ENCODE measurements around the gene WSCD2. TPM values are rescaled to one million over a fixed set of nuclear protein-coding genes. Genes with fewer than 3 reads are reported as not detected.

The WSCD2 gene
- total RNA-seq, 1 experiment from 2014 or later: not detected

DNA sequence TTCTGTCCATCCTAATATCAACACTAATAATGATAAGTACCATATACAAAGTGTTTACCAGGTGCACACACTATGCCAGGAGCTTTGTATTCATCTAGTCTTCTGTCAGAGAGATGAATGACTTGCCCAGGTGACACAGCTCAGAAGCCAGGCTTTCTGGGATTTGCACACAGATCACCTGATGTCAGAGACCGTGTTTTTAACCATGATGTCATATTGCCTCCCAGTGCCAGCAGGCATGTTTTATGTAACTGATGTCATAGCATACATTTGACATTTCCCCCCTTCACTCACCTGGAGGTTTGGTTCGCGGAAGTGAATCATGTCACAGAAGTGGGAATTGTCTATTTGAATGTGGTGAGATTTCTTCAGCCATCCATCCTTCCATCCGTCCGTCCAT, 5.7 kb downstream of the WSCD2 start:
- DNase-seq: no peak
- no peak overlapping the region for H3K4me3 Mint-ChIP-seq (ENCODE audit: unreplicated experiment)
- POLR2A ChIA-PET: no interaction called here
- no peaks in the 10 kb centered on the region for H3K9me3 Mint-ChIP-seq (ENCODE audit: unreplicated experiment)
- intact Hi-C loops (cut with micrococcal nuclease; ENCODE audit: unreplicated experiment): no loop called here
- CTCF ChIA-PET: no interaction called here
- TF ChIP-seq, protein P1, sequence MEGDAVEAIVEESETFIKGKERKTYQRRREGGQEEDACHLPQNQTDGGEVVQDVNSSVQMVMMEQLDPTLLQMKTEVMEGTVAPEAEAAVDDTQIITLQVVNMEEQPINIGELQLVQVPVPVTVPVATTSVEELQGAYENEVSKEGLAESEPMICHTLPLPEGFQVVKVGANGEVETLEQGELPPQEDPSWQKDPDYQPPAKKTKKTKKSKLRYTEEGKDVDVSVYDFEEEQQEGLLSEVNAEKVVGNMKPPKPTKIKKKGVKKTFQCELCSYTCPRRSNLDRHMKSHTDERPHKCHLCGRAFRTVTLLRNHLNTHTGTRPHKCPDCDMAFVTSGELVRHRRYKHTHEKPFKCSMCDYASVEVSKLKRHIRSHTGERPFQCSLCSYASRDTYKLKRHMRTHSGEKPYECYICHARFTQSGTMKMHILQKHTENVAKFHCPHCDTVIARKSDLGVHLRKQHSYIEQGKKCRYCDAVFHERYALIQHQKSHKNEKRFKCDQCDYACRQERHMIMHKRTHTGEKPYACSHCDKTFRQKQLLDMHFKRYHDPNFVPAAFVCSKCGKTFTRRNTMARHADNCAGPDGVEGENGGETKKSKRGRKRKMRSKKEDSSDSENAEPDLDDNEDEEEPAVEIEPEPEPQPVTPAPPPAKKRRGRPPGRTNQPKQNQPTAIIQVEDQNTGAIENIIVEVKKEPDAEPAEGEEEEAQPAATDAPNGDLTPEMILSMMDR (IDR thresholded peaks at IDR 0.05; ENCODE audit: insufficient read depth in 1 of 2, low read depth in 1 of 2, low read length in 1 of 2, severe bottlenecking in 1 of 2, unreplicated experiment in 1 of 2): no peak
- no peaks in the 10 kb centered on the region for H3K36me3 Mint-ChIP-seq (ENCODE audit: insufficient read depth, unreplicated experiment)
- H3K27me3 ChIP-seq (replicated peaks; ENCODE audit: control insufficient read depth, insufficient read depth, low read length): no peaks in the 10 kb centered on the region; the same call in 1 of the 2 replicates
- no peak overlapping the region for H3K27ac Mint-ChIP-seq (ENCODE audit: unreplicated experiment)
- no peaks in the 10 kb centered on the region for H3K36me3 ChIP-seq (ENCODE audit: control insufficient read depth, insufficient read depth, low read length)
- no peaks in the 10 kb centered on the region for H3K4me1 Mint-ChIP-seq (ENCODE audit: low read depth, unreplicated experiment)
- BruUV-seq (replicated peaks): no TSS peak
- no peaks in the 10 kb centered on the region for H3K9me3 ChIP-seq
- peaks cover 15% of the 10 kb centered on the region for H3K27me3 Mint-ChIP-seq (ENCODE audit: insufficient read depth, unreplicated experiment)
- H3K4me3 ChIP-seq (ENCODE audit: low read depth, low read length): no peak overlapping the region
- no peaks in the 10 kb centered on the region for H3K4me1 ChIP-seq

DNA sequence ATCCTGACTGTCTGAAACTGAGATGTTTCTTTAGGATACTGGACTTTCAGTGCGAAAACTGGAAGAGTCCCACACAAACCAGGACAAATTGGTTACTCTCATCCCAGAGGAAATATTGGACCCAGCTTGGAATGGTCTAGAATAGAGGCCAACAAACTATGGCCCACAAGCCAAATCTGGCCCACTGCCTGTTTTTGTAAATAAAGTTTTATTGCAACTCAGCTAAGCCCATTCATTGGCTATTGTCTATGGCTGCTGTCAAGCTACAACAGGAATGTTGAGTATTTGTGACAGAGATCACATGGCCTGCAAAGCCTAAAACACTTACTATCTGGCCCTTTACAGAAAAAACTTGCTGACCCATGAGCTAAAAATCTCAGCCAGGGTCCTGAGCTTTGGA, 6.5 kb downstream of the WSCD2 start:
- no peaks in the 10 kb centered on the region for H3K36me3 ChIP-seq (ENCODE audit: control insufficient read depth, insufficient read depth, low read length)
- ChIA-PET CTCF (no interaction called here), POLR2A (no interaction called here)
- no peaks in the 10 kb centered on the region for H3K9me3 Mint-ChIP-seq (ENCODE audit: unreplicated experiment)
- no TSS peak for BruUV-seq (replicated peaks)
- no peak overlapping the region for H3K4me3 ChIP-seq (ENCODE audit: low read depth, low read length)
- no peaks in the 10 kb centered on the region for H3K27me3 ChIP-seq (replicated peaks; ENCODE audit: control insufficient read depth, insufficient read depth, low read length)
- TF ChIP-seq, protein P1 (IDR thresholded peaks at IDR 0.05; ENCODE audit: insufficient read depth in 1 of 2, low read depth in 1 of 2, low read length in 1 of 2, severe bottlenecking in 1 of 2, unreplicated experiment in 1 of 2): no peak
- intact Hi-C loops (cut with micrococcal nuclease; ENCODE audit: unreplicated experiment): no loop called here
- H3K4me1 ChIP-seq: no peaks in the 10 kb centered on the region
- no peak for DNase-seq
- H3K4me1 Mint-ChIP-seq (ENCODE audit: low read depth, unreplicated experiment): no peaks in the 10 kb centered on the region
- no peak overlapping the region for H3K27ac Mint-ChIP-seq (ENCODE audit: unreplicated experiment)
- no peak overlapping the region for H3K4me3 Mint-ChIP-seq (ENCODE audit: unreplicated experiment)
- H3K36me3 Mint-ChIP-seq (ENCODE audit: insufficient read depth, unreplicated experiment): no peaks in the 10 kb centered on the region
- peaks cover 12% of the 10 kb centered on the region for H3K27me3 Mint-ChIP-seq (ENCODE audit: insufficient read depth, unreplicated experiment)
- no peaks in the 10 kb centered on the region for H3K9me3 ChIP-seq

DNA sequence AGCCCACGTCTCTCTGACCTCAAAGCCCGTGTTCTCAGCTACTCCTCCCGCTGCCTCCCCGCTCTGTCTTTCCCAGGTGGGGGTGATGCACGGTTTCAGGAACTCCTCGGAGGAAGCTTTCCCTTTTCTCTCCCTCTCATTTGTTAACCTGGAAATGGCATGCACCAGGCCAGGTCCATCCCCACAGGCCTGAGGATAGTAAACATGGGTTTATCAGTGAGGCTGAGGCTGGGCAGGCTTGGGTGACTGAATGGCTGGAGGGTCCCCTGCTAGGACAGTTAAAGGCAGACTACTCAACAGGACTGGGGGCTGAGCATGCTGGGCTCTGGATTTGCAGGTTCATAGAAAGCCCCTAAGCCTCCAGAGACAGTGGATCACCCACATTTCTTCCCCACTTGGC, 7.6 kb downstream of the WSCD2 start:
- no peaks in the 10 kb centered on the region for H3K27me3 ChIP-seq (replicated peaks; ENCODE audit: control insufficient read depth, insufficient read depth, low read length)

More for the DNA sequence above, 7.6 kb downstream of the WSCD2 start:
- intact Hi-C loops (cut with micrococcal nuclease; ENCODE audit: unreplicated experiment): no loop called here
- ChIA-PET POLR2A (no interaction called here), CTCF (no interaction called here)
- H3K4me3 Mint-ChIP-seq (ENCODE audit: unreplicated experiment): no peak overlapping the region
- H3K4me3 ChIP-seq (ENCODE audit: low read depth, low read length): no peak overlapping the region
- TF ChIP-seq, protein P1 (IDR thresholded peaks at IDR 0.05; ENCODE audit: insufficient read depth in 1 of 2, low read depth in 1 of 2, low read length in 1 of 2, severe bottlenecking in 1 of 2, unreplicated experiment in 1 of 2): no peak
- H3K36me3 ChIP-seq (ENCODE audit: control insufficient read depth, insufficient read depth, low read length): no peaks in the 10 kb centered on the region
- H3K36me3 Mint-ChIP-seq (ENCODE audit: insufficient read depth, unreplicated experiment): no peaks in the 10 kb centered on the region
- H3K4me1 Mint-ChIP-seq (ENCODE audit: low read depth, unreplicated experiment): no peaks in the 10 kb centered on the region
- peaks cover 15% of the 10 kb centered on the region for H3K27me3 Mint-ChIP-seq (ENCODE audit: insufficient read depth, unreplicated experiment)
- no peaks in the 10 kb centered on the region for H3K9me3 Mint-ChIP-seq (ENCODE audit: unreplicated experiment)
- no peak for DNase-seq
- no peak overlapping the region for H3K27ac Mint-ChIP-seq (ENCODE audit: unreplicated experiment)
- H3K4me1 ChIP-seq: no peaks in the 10 kb centered on the region
- BruUV-seq (replicated peaks): no TSS peak
- H3K9me3 ChIP-seq: no peaks in the 10 kb centered on the region
